Bronchial epithelial cell (primary cell): ENCODE data around the gene OR2A1. TPM values are rescaled to one million over a fixed set of nuclear protein-coding genes. Genes with fewer than 3 reads are reported as not detected.
"Not testable (repeated sequence)": the region's sequence is repeated elsewhere in the genome, so short reads cannot be mapped to it uniquely, and the experiment has no call there.

ENCODE experiments used
- DNase-seq: peaks from one replicate; pipeline ENCODE4 v3.0.0-alpha.2; 2010; ENCODE audit warnings: low read depth
- FAIRE-seq: peaks from 2 replicates; lab custom pipeline; 2011; peaks lifted over from hg19 to GRCh38; lab: Jason Lieb, UNC
- H3K27me3 ChIP-seq: 2 replicates; pipeline ENCODE4 v1.5.1; 2011; ENCODE audit warnings: low read length; ENCODE audit not compliant: control insufficient read depth, insufficient read depth
- H3K36me3 ChIP-seq: 2 replicates; pipeline ENCODE4 v1.5.1; 2011; ENCODE audit warnings: low read length; ENCODE audit not compliant: control insufficient read depth, insufficient read depth
- H3K4me3 ChIP-seq: 2 replicates; pipeline ENCODE4 v1.5.1; 2011; ENCODE audit warnings: mild to moderate bottlenecking, low read depth, low read length, control low read depth
- total RNA-seq: library from RNA; depleted of rRNA; stranded (reverse); fragments of >200 nt; gene quantifications from 2 replicates; pipeline ENCODE4 v1.2.1, GENCODE V29; 2014

Gene OR2A1
- total RNA-seq, 1 donor from 2014 or later = not detected

- DNase-seq, FAIRE-seq, H3K27me3 ChIP-seq, H3K36me3 ChIP-seq: not testable (repeated sequence)
- peak within 1 kb of the TSS; percentile 10 for H3K4me3 ChIP-seq
Measured at GRCh38 chr7:144355176-144355822, 43.1 kb downstream of the OR2A1 start, which contains the start of gene ARHGEF5. ARHGEF5 (plus strand) TSS chr7:144355402; CDS start chr7:144362670, 7,268 bp downstream.

- H3K4me3 ChIP-seq, FAIRE-seq, H3K36me3 ChIP-seq, DNase-seq, H3K27me3 ChIP-seq: not testable (repeated sequence)
Measured at GRCh38 chr7:144356185-144356584, 44.0 kb downstream of the OR2A1 start.

GRCh38 chr7:144356860-144357259 is 44.6 kb downstream of the OR2A1 start:
- FAIRE-seq, H3K27me3 ChIP-seq, H3K4me3 ChIP-seq, DNase-seq, H3K36me3 ChIP-seq: not testable (repeated sequence)

GRCh38 chr7:144362061-144362460 is 49.8 kb downstream of the OR2A1 start:
- not testable (repeated sequence) for FAIRE-seq, H3K4me3 ChIP-seq, DNase-seq, H3K27me3 ChIP-seq, H3K36me3 ChIP-seq

- not testable (repeated sequence) for H3K4me3 ChIP-seq, H3K36me3 ChIP-seq, DNase-seq, FAIRE-seq, H3K27me3 ChIP-seq
Measured at GRCh38 chr7:144365523-144365922, 53.3 kb downstream of the OR2A1 start.

GRCh38 chr7:144367250-144367649 is 55.0 kb downstream of the OR2A1 start:
- FAIRE-seq = not testable (repeated sequence)

GRCh38 chr7:144369221-144369620 is 57.0 kb downstream of the OR2A1 start:
- H3K27me3 ChIP-seq, FAIRE-seq, DNase-seq, H3K36me3 ChIP-seq, H3K4me3 ChIP-seq: not testable (repeated sequence)

More at GRCh38 chr7:144367250-144367649, 55.0 kb downstream of the OR2A1 start:
- not testable (repeated sequence) for H3K4me3 ChIP-seq, H3K27me3 ChIP-seq, H3K36me3 ChIP-seq, DNase-seq

Other genes starting within 250 kb of the OR2A1 start
- not detected in 2 replicates for gene OR2A25, start 242.6 kb upstream of the OR2A1 start, total RNA-seq
- not detected in 2 replicates for gene OR2A12, start 226.1 kb upstream of the OR2A1 start, total RNA-seq
- gene OR2A2, start 202.8 kb upstream of the OR2A1 start, total RNA-seq = not detected in 2 replicates
- gene OR2A14, start 189.2 kb upstream of the OR2A1 start, total RNA-seq = not detected in 2 replicates
- gene CTAGE4, start 129.0 kb upstream of the OR2A1 start, total RNA-seq = 0.53 and 2.2 TPM in 2 replicates
- gene ARHGEF35, start 116.6 kb upstream of the OR2A1 start, total RNA-seq = 25.8 and 30.3 TPM in 2 replicates
- gene OR2A42, start 72.8 kb upstream of the OR2A1 start, total RNA-seq = not detected in 2 replicates
- 0.53 and 1.7 TPM in 2 replicates for gene OR2A7, start 47.6 kb upstream of the OR2A1 start, total RNA-seq
- 1.7 and 2.4 TPM in 2 replicates for gene CTAGE8, start 43.1 kb upstream of the OR2A1 start, total RNA-seq
- 10.5 and 14.3 TPM in 2 replicates for gene ARHGEF5, start 43.0 kb downstream of the OR2A1 start, total RNA-seq
- gene NOBOX, start 91.3 kb downstream of the OR2A1 start, total RNA-seq = not detected in 2 replicates